RWPE1 (cell line): ENCODE measurements around the gene SLC25A10.

Source experiments
- CTCF ChIA-PET: fragments of 350-600 bp; sonication (Branson Sonifier 250); formaldehyde crosslinking; extraction: SDS; loops from one replicate; lab custom pipeline; 2021; lab: Yijun Ruan, JAX
- POLR2A ChIA-PET: fragments of 400-600 bp; formaldehyde crosslinking; extraction: SDS; loops from one replicate; lab custom pipeline; 2020; ENCODE audit warnings: antibody characterized with exemption; ENCODE audit not compliant: low non-redundant PET; lab: Yijun Ruan, JAX
- DNase-seq: peaks from one replicate; pipeline ENCODE4 v3.0.0; 2012; ENCODE audit warnings: low spot score
- H3K27ac ChIP-seq: fragments of 450-650 bp; 2 replicates; pipeline ENCODE4 v1.5.1; 2017
- TF ChIP-seq, protein P1 (sequence below): fragments of 450-650 bp; conservative IDR thresholded peaks from 2 replicates; pipeline ENCODE4 v1.5.1; 2017; ENCODE audit warnings: low read depth, mild to moderate bottlenecking

Gene SLC25A10

DNA sequence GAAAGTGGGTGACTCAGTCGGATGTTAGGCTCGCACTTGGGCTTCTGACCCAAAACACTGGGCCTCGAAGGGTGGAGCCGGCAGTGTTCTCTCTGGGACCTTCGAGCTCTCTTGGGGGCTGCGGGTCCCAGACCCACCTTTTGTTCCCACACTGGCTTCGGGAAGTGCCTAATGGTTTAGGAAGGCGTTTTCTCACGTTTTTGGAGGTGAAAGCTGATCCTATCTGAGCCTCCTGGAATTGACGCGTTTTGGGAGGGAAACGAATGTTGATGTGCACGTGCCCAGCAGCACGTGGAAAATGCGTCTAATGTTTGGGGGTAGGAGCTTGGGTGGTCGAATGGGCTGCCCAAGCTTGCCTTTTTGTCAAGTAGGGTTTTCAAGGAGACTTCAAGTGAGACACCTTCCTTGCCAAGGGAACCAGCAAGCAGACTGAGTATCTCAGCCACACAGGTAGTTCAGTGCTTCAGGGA lies 27.6 kb upstream of the SLC25A10 start:
- peak overlapping the region; percentile 91 for H3K27ac ChIP-seq
- TF ChIP-seq, protein P1, sequence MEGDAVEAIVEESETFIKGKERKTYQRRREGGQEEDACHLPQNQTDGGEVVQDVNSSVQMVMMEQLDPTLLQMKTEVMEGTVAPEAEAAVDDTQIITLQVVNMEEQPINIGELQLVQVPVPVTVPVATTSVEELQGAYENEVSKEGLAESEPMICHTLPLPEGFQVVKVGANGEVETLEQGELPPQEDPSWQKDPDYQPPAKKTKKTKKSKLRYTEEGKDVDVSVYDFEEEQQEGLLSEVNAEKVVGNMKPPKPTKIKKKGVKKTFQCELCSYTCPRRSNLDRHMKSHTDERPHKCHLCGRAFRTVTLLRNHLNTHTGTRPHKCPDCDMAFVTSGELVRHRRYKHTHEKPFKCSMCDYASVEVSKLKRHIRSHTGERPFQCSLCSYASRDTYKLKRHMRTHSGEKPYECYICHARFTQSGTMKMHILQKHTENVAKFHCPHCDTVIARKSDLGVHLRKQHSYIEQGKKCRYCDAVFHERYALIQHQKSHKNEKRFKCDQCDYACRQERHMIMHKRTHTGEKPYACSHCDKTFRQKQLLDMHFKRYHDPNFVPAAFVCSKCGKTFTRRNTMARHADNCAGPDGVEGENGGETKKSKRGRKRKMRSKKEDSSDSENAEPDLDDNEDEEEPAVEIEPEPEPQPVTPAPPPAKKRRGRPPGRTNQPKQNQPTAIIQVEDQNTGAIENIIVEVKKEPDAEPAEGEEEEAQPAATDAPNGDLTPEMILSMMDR: no peak
- ChIA-PET POLR2A (interaction anchor here (1.0 to 1.3 kb wide), 2 partner anchors 11 to 19 kb away, joined by 3 to 6 read pairs; partner anchors contain the start of gene MRPL12), CTCF (interaction anchor here (0.9 kb wide), 1 partner anchor 17 kb away, joined by 3 read pairs; no protein-coding TSS in a partner anchor)
- no peak for DNase-seq

DNA sequence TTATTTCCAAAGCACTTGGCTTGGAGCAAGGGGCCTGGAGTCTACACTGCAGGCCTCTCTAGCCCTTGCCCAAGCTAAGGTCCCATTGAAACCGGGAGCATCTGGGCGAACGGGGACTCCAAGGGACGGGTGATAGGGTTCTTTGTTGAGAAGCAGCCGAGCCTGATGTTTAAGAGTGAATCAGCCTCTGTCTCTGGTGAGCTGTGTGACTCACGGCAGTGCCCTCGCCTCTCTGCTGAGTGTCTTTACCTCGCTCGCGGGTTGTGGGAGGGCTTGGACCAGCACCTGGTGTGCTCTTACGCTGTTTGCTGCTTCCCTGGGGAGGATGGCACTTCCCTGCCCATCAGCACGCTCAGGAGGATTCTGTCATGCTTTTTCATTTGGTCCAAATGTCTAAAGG lies 27.0 kb upstream of the SLC25A10 start:
- peak overlapping the region; percentile 91 for H3K27ac ChIP-seq
- TF ChIP-seq, protein P1: no peak
- DNase-seq: peak; percentile 86
- ChIA-PET POLR2A (interaction anchor here (1.0 to 1.3 kb wide), 2 partner anchors 11 to 18 kb away, joined by 3 to 6 read pairs; partner anchors contain the start of gene MRPL12), CTCF (interaction anchor here (0.9 kb wide), 1 partner anchor 17 kb away, joined by 3 read pairs; no protein-coding TSS in a partner anchor)

DNA sequence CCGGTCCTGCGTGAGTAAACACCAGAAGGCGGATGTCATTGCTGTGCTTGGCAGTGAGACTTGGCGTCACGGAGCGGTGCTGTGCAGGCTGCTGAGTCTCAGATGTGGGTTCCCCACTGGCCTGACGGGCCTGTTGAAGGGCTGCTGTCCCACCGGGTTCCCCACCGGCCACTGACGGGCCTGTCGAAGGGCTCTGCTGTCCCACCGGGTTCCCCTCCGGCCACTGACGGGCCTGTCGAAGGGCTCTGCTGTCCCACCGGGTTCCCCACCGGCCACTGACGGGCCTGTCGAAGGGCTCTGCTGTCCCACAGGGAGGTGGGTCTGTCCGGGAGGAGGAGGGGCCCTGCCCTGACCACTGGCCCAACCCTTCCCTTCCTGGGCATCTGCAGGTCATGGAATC lies 25.5 kb upstream of the SLC25A10 start:
- no peak for DNase-seq
- H3K27ac ChIP-seq: peak overlapping the region; percentile 91
- TF ChIP-seq, protein P1: no peak
- ChIA-PET POLR2A (no interaction called here), CTCF (no interaction called here)

DNA sequence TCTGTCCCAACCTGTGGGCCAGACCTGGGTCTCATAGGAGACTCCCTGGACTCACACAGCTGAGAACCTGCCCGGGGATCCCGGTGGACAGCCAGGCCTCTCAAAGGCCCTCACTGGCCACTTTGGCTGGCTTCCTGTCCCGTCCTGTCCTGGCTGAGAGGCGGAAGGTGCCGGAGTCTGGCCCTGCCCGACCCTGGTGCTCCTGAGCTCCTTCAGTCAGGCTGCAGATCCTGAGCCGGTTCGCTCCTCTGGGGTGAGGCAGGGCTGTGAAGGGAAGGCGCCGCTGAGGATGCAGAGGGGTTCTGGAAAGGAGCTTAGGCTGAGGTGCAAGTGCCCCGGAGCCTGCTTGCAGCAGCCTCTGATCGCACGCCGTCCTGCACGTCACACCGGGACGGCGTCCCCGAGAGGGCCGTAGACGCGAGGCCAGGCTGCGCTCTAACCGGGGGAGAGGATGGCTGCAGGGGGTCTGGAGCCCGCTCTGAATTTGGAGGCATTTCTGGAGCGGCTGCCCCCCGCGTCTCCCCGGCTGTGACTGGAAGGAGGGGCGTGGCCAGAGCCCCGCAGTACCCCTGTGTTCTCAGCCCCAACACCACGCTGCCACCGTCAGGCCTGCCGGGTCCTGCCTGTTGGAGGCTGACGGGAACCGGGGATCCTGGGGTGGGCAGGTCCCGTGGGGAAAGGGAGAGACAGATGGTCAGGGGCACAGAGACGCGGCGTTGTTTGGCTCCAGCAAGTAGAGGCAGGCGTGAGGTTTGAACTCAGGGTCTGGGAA lies 24.1 kb upstream of the SLC25A10 start:
- ChIA-PET POLR2A (no interaction called here), CTCF (no interaction called here)
- DNase-seq: no peak
- TF ChIP-seq, protein P1: no peak
- peak overlapping the region; percentile 91 for H3K27ac ChIP-seq

DNA sequence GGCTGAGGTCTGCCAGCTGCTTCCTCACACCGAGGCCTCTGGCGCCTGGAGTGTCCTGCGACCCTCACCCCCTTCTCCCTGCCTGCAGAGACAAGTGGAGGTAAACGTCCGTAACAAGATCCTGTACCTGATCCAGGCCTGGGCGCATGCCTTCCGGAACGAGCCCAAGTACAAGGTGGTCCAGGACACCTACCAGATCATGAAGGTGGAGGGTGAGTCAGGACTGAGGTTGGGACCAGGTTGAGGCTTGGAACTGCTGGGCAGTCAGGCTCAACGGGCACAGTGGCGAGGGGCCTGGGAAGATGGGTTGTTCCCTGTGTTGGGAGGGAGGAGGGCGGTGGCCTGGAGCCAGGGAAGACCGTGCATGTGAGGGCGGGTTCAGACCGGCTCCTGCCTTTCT lies 23.5 kb upstream of the SLC25A10 start:
- ChIA-PET CTCF (no interaction called here), POLR2A (no interaction called here)
- DNase-seq: no peak
- peak overlapping the region; percentile 91 for H3K27ac ChIP-seq
- TF ChIP-seq, protein P1: no peak

DNA sequence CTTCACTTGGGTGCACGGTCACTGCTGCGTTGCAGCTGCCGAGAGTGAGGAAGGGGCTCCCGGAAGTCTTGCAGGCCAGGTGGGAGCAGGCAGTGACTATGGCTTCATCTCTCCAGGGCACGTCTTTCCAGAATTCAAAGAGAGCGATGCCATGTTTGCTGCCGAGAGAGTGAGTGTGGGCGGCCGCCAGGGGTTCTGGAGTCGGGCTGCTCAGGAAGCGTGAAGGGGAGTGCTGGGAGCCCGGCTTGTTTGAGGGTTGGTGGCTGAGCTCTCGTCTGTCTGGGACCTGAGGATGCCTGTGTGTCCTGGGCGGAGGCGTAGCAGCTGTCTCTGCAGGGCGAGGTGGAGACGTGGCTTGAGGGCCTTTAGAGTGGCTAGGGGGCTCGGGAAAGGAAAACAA lies 22.0 kb upstream of the SLC25A10 start:
- DNase-seq: no peak
- peak overlapping the region; percentile 91 for H3K27ac ChIP-seq
- ChIA-PET POLR2A (no interaction called here), CTCF (no interaction called here)
- TF ChIP-seq, protein P1: no peak
